Measurements from ENCODE around the gene ATP9A. TPM values are rescaled to one million over a fixed set of nuclear protein-coding genes. Genes with fewer than 3 reads are reported as not detected.

The ATP9A gene
- total and polyA plus RNA-seq, 2 of the 8 experiments (the other 6 are each of a cell fraction or from before 2014, with no cell fraction given): 5.0 to 6.4 TPM

DNA sequence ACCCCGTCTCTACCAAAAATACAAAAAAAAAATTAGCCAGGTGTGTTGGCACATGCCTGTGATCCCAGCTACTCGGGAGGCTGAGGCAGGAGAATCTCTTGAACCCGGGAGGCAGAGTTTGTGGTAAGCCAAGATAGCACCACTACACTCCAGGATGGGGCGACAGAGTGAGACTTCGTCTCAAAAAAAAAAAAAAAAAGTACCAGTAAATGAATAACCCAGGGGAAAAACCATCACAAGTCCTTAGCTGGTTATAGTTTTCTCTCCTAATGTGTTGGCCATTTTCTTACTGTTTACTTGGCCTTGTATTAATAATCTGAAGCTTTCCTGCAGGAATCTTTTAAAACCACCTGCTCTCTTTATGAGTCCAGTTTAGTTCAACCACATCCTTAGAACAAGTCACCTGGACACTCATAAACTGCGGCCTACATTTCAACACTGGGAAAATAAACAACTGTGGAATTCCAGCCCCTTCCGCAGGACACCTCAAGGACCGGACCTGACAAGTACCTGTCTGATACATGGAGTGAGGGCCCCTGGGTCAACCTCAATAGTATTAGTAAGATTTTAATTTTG is 102.6 kb downstream of the ATP9A start:
- Histone ChIP-seq H3K4me2 (ENCODE audit: insufficient read depth in 1 of 2, low read depth in 2 of 2, low read length in 2 of 2) (no peak overlapping the region), H2BK120ac (replicated peaks; ENCODE audit: low read depth, low read length) (no peak overlapping the region), H3K27me3 (replicated peaks in 1 of 4; ENCODE audit: control insufficient read depth in 3 of 4, extremely low read depth in 1 of 4, insufficient read depth in 3 of 4, low read length in 3 of 4) (no peaks in the 10 kb centered on the region; a peak in 1 of 7 replicates), H3K18ac (ENCODE audit: extremely low read depth, low read length) (no peak overlapping the region), H2AK5ac (ENCODE audit: low read depth, low read length) (no peak overlapping the region), H3K56ac (replicated peaks; ENCODE audit: insufficient read length, low read depth, low read length) (no peak overlapping the region), H3K9me3 (ENCODE audit: insufficient read depth in 2 of 2, low read depth in 1 of 2, low read length in 1 of 2) (no peaks in the 10 kb centered on the region), H3K4ac (replicated peaks; ENCODE audit: insufficient read length, low read depth, low read length) (no peak overlapping the region), H3K4me1 (replicated peaks in 1 of 4; ENCODE audit: control insufficient read depth in 3 of 4, insufficient read depth in 4 of 4, low read length in 3 of 4) (peaks cover 0 to 3% (median 2%) of the 10 kb centered on the region in 4 experiments; a peak in 4 of 7 replicates), H3K23me2 (ENCODE audit: low read depth, low read length) (no peaks in the 10 kb centered on the region), H4K20me1 (replicated peaks in 1 of 2; ENCODE audit: control insufficient read depth in 1 of 2, insufficient read depth in 2 of 2, low read length in 2 of 2) (no peaks in the 10 kb centered on the region), H3K79me2 (ENCODE audit: control insufficient read depth in 1 of 2, insufficient read depth in 2 of 2, low read length in 2 of 2) (no peaks in the 10 kb centered on the region), H2BK20ac (ENCODE audit: low read length) (no peak overlapping the region), H2BK12ac (ENCODE audit: low read depth, low read length) (no peak overlapping the region), H3K4me3 (ENCODE audit: extremely low read depth in 1 of 4, insufficient read depth in 2 of 4, low read depth in 3 of 4, low read length in 4 of 4) (no peak overlapping the region), H3K9ac (replicated peaks in 1 of 4; ENCODE audit: extremely low read depth in 1 of 4, low read depth in 3 of 4, low read length in 3 of 4) (no peak overlapping the region), H3K79me1 (ENCODE audit: low read depth, low read length) (no peaks in the 10 kb centered on the region), H4K8ac (ENCODE audit: extremely low read depth, insufficient read depth, low read length) (no peak overlapping the region), H4K5ac (ENCODE audit: insufficient read length, low read depth, low read length) (no peak overlapping the region), H3K14ac (ENCODE audit: insufficient read length) (no peak overlapping the region), H3K36me3 (ENCODE audit: control insufficient read depth in 2 of 4, insufficient read depth in 4 of 4, low read length in 3 of 4) (peaks cover 0 to 3% (median 0%) of the 10 kb centered on the region in 4 experiments; a peak in 1 of 8 replicates), H4K91ac (replicated peaks; ENCODE audit: insufficient read length, low read length) (no peak overlapping the region), H2BK15ac (ENCODE audit: low read length) (no peak overlapping the region), H2AFZ (ENCODE audit: low read length) (no peak overlapping the region), H2BK5ac (ENCODE audit: low read depth, low read length) (no peak overlapping the region), H3K27ac (ENCODE audit: low read depth, low read length) (no peak overlapping the region), H3K23ac (ENCODE audit: insufficient read length) (no peak overlapping the region)
- 95% methylated on average over 8 of the region's 8 CpGs; no CpG with 5 or more reads in 1 of the 2 experiments for WGBS, 2 experiments (ENCODE audit: extremely low coverage in 1 of 2, insufficient coverage in 1 of 2, insufficient read length in 1 of 2, insufficient replicate concordance in 2 of 2, low coverage in 1 of 2, low lambda C conversion rate in 2 of 2, missing lambda C conversion rate in 1 of 2)
- POLR2A ChIA-PET (ENCODE audit: partially characterized antibody): no interaction called here
- DNase-seq (ENCODE audit: low read depth in 1 of 2, low spot score in 2 of 2): no peak
- CTCF ChIA-PET (ENCODE audit: partially characterized antibody): interaction anchor here (0.6 to 1.5 kb wide), 4 partner anchors 8 to 692 kb away, joined by 3 to 5 read pairs (median 4); no protein-coding TSS in a partner anchor
- FAIRE-seq: no peak
- TF ChIP-seq TAF1 (IDR thresholded peaks at IDR 0.05; ENCODE audit: low read depth, low read length): no peak
- TF ChIP-seq YY1 (IDR thresholded peaks at IDR 0.05; ENCODE audit: low read depth, low read length): no peak
- TF ChIP-seq, protein P1, sequence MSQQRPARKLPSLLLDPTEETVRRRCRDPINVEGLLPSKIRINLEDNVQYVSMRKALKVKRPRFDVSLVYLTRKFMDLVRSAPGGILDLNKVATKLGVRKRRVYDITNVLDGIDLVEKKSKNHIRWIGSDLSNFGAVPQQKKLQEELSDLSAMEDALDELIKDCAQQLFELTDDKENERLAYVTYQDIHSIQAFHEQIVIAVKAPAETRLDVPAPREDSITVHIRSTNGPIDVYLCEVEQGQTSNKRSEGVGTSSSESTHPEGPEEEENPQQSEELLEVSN (IDR thresholded peaks at IDR 0.05): no peak
- no peak for TF ChIP-seq RXRA (IDR thresholded peaks at IDR 0.05; ENCODE audit: insufficient read depth, low read depth, low read length)
- no peak for TF ChIP-seq CEBPB (IDR thresholded peaks at IDR 0.05; ENCODE audit: low read depth, low read length)
- TF ChIP-seq, protein P2, sequence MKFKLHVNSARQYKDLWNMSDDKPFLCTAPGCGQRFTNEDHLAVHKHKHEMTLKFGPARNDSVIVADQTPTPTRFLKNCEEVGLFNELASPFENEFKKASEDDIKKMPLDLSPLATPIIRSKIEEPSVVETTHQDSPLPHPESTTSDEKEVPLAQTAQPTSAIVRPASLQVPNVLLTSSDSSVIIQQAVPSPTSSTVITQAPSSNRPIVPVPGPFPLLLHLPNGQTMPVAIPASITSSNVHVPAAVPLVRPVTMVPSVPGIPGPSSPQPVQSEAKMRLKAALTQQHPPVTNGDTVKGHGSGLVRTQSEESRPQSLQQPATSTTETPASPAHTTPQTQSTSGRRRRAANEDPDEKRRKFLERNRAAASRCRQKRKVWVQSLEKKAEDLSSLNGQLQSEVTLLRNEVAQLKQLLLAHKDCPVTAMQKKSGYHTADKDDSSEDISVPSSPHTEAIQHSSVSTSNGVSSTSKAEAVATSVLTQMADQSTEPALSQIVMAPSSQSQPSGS (IDR thresholded peaks at IDR 0.05; ENCODE audit: low read length): no peak
- no peak for TF ChIP-seq BRCA1 (IDR thresholded peaks at IDR 0.05; ENCODE audit: low read depth, low read length)

All from H1 (cell line).